Hepatocyte (in vitro differentiated cells): ENCODE results near the gene SLC35A4. TPM values are rescaled to one million over a fixed set of nuclear protein-coding genes. Genes with fewer than 3 reads are reported as not detected.

Source experiments
- DNase-seq: peaks from one replicate; pipeline ENCODE4 v3.0.0-alpha.2; 2016; ENCODE audit warnings: low spot score
- H2AFZ ChIP-seq: fragments of 200-600 bp; sonication (generic); 2 replicates; pipeline ENCODE4 v1.6.0; 2016; ENCODE audit warnings: antibody characterized with exemption, mild to moderate bottlenecking
- H3K27ac ChIP-seq: fragments of 200-600 bp; sonication (generic); 2 replicates; pipeline ENCODE4 v1.5.1; 2016; ENCODE audit warnings: mild to moderate bottlenecking
- H3K27me3 ChIP-seq: fragments of 200-600 bp; sonication (generic); 2 replicates; pipeline ENCODE4 v1.6.1; 2016
- H3K36me3 ChIP-seq: fragments of 200-600 bp; sonication (generic); replicated peaks from 2 replicates; pipeline ENCODE4 v1.5.1; 2016; ENCODE audit warnings: low read depth; ENCODE audit not compliant: insufficient read depth
- H3K4me1 ChIP-seq: fragments of 200-600 bp; sonication (generic); 2 replicates; pipeline ENCODE4 v1.5.1; 2016; ENCODE audit warnings: mild to moderate bottlenecking, moderate library complexity; ENCODE audit not compliant: insufficient read depth
- H3K4me2 ChIP-seq: fragments of 200-600 bp; sonication (generic); 2 replicates; pipeline ENCODE4 v1.6.0; 2016
- H3K4me3 ChIP-seq: fragments of 200-600 bp; sonication (generic); 2 replicates; pipeline ENCODE4 v1.5.1; 2016; ENCODE audit warnings: mild to moderate bottlenecking
- H3K79me2 ChIP-seq: fragments of 200-600 bp; sonication (generic); 2 replicates; pipeline ENCODE4 v1.6.0; 2017; ENCODE audit warnings: mild to moderate bottlenecking
- H3K9me2 ChIP-seq: fragments of 200-600 bp; sonication (generic); replicated peaks from 2 replicates; pipeline ENCODE4 v1.6.0; 2017; ENCODE audit warnings: mild to moderate bottlenecking; ENCODE audit not compliant: insufficient read depth
- H3K9me3 ChIP-seq: fragments of 200-600 bp; sonication (generic); 2 replicates; pipeline ENCODE4 v1.5.1; 2016; ENCODE audit warnings: low read depth, mild to moderate bottlenecking
- H4K20me1 ChIP-seq: fragments of 200-600 bp; sonication (generic); 2 replicates; pipeline ENCODE4 v1.6.0; 2016; ENCODE audit warnings: mild to moderate bottlenecking; ENCODE audit not compliant: insufficient read depth, poor library complexity, severe bottlenecking
- EZH2 ChIP-seq: fragments of 200-600 bp; sonication (generic); IDR thresholded peaks from 2 replicates; pipeline ENCODE4 v1.6.1; 2016; ENCODE audit warnings: antibody characterized with exemption, mild to moderate bottlenecking, borderline replicate concordance
- EZH2phosphoT487 ChIP-seq: fragments of 200-600 bp; sonication (generic); IDR thresholded peaks from one replicate; pipeline ENCODE4 v1.6.1; 2018; ENCODE audit warnings: antibody characterized with exemption, mild to moderate bottlenecking, low read depth, moderate library complexity; ENCODE audit not compliant: unreplicated experiment, severe bottlenecking
- WGBS: methylation state at CpG from one replicate; pipeline ENCODE4 v1.1.6; 2016; ENCODE audit warnings: low lambda C conversion rate; ENCODE audit errors: missing lambda C conversion rate; 5-methylcytosine and 5-hydroxymethylcytosine counted together
- polyA plus RNA-seq: library from polyadenylated mRNA; unstranded; fragments of >200 nt; fragmentation: Nextera tagmentation; extraction: Ambion mirVana; gene quantifications from 2 replicates; pipeline ENCODE4 v1.2.1, GENCODE V29; 2016
- total RNA-seq: library from RNA; depleted of rRNA; stranded (reverse); fragments of >200 nt; gene quantifications from 2 replicates; pipeline ENCODE4 v1.2.3, GENCODE V29; 2014
- TF ChIP-seq, protein P1 (sequence below): fragments of 200-600 bp; sonication (generic); IDR thresholded peaks from 2 replicates; pipeline ENCODE4 v1.5.1; 2016; ENCODE audit warnings: antibody characterized with exemption, mild to moderate bottlenecking; ENCODE audit not compliant: poor library complexity

Gene SLC35A4
- total and polyA plus RNA-seq, 2 experiments from 2014 or later, result 34.1 to 81.0 TPM

GRCh38 chr5:140546851-140547507 is 17.6 kb upstream of the SLC35A4 start:
- TF ChIP-seq EZH2, result no peak
- TF ChIP-seq EZH2phosphoT487, result no peak
- TF ChIP-seq, protein P1, sequence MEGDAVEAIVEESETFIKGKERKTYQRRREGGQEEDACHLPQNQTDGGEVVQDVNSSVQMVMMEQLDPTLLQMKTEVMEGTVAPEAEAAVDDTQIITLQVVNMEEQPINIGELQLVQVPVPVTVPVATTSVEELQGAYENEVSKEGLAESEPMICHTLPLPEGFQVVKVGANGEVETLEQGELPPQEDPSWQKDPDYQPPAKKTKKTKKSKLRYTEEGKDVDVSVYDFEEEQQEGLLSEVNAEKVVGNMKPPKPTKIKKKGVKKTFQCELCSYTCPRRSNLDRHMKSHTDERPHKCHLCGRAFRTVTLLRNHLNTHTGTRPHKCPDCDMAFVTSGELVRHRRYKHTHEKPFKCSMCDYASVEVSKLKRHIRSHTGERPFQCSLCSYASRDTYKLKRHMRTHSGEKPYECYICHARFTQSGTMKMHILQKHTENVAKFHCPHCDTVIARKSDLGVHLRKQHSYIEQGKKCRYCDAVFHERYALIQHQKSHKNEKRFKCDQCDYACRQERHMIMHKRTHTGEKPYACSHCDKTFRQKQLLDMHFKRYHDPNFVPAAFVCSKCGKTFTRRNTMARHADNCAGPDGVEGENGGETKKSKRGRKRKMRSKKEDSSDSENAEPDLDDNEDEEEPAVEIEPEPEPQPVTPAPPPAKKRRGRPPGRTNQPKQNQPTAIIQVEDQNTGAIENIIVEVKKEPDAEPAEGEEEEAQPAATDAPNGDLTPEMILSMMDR, result no peak
- H3K4me3 ChIP-seq, result no peak overlapping the region
- no peaks in the 10 kb centered on the region for H3K9me3 ChIP-seq
- H3K4me2 ChIP-seq, result peak overlapping the region; percentile 66
- H4K20me1 ChIP-seq, result no peaks in the 10 kb centered on the region
- H2AFZ ChIP-seq, result no peak overlapping the region
- peak overlapping the region; percentile 79 for H3K27ac ChIP-seq
- 49% methylated on average over 13 of the region's 13 CpGs for WGBS
- no peak for DNase-seq
- H3K4me1 ChIP-seq, result peaks cover 23% of the 10 kb centered on the region
- H3K9me2 ChIP-seq, result no peaks in the 10 kb centered on the region
- peaks cover 2% of the 10 kb centered on the region for H3K79me2 ChIP-seq
- H3K27me3 ChIP-seq, result no peaks in the 10 kb centered on the region
- H3K36me3 ChIP-seq, result no peaks in the 10 kb centered on the region

- H2AFZ ChIP-seq, result peak within 1 kb of the TSS; percentile 15
- H3K36me3 ChIP-seq, result no peaks in the 10 kb centered on the region
- TF ChIP-seq, protein P1, result peak; percentile 47
- TF ChIP-seq EZH2phosphoT487, result no peak
- TF ChIP-seq EZH2, result no peak
- H3K4me3 ChIP-seq, result no peak within 1 kb of the TSS
- WGBS, result 10% methylated on average over 52 of the region's 52 CpGs
- H3K4me1 ChIP-seq, result peaks cover 23% of the 10 kb centered on the region
- H3K9me2 ChIP-seq, result no peaks in the 10 kb centered on the region
- H3K27me3 ChIP-seq, result no peaks in the 10 kb centered on the region
- H3K79me2 ChIP-seq, result peaks cover 4% of the 10 kb centered on the region
- H3K9me3 ChIP-seq, result no peaks in the 10 kb centered on the region
- H3K4me2 ChIP-seq, result peak within 1 kb of the TSS; percentile 82
- H4K20me1 ChIP-seq, result no peaks in the 10 kb centered on the region
- peak within 1 kb of the TSS; percentile 79 for H3K27ac ChIP-seq
- DNase-seq, result peak; percentile 98
These were observed 16.9 kb upstream of the SLC35A4 start, which contains the start of gene EIF4EBP3 for GRCh38 chr5:140547508-140548299. TSS of gene EIF4EBP3 (plus strand) at chr5:140547662. CDS start at chr5:140547738, 76 bp downstream.

DNA sequence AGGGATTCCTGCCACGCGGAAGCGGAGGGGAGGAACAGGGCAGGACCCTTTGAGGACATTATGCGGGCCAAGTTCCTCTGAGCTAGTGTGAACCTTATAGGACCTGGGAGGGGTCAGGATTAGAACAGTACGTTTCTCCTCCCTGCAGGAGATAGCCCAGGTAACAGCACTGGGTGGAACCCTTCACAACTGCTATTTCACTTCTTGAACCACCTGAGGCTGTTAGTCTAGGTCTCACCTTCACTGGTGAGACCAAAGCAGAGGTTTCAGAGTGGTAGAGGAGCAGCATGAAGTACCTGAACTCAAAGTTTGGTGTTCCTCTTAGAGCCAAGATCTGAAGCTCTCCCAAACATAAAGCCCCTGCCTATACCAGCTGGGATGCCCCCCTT is 16.3 kb upstream of the SLC35A4 start:
- Histone ChIP-seq H3K4me3 (no peak overlapping the region), H3K9me2 (no peaks in the 10 kb centered on the region), H3K4me2 (peak overlapping the region; percentile 82), H3K27ac (peak overlapping the region; percentile 76), H3K4me1 (peaks cover 23% of the 10 kb centered on the region), H3K79me2 (peaks cover 10% of the 10 kb centered on the region), H3K27me3 (no peaks in the 10 kb centered on the region), H3K36me3 (no peaks in the 10 kb centered on the region), H4K20me1 (no peaks in the 10 kb centered on the region), H3K9me3 (no peaks in the 10 kb centered on the region), H2AFZ (no peak overlapping the region)
- 32% methylated on average over 5 of the region's 5 CpGs for WGBS
- peak; percentile 37 for DNase-seq
- no peak for TF ChIP-seq EZH2phosphoT487
- TF ChIP-seq, protein P1, result no peak
- TF ChIP-seq EZH2, result no peak
